GM18517 (cell line): ENCODE results near the gene HIPK4.
"Not testable (repeated sequence)": the region's sequence is repeated elsewhere in the genome, so short reads cannot be mapped to it uniquely, and the experiment has no call there.

ENCODE experiments used
- ATAC-seq: cut with Tn5 transposase; IDR thresholded peaks from one replicate; pipeline ENCODE4 v1.9.1; 2021; ENCODE audit warnings: mild to moderate bottlenecking, moderate library complexity; ENCODE audit not compliant: unreplicated experiment

Gene HIPK4, protein sequence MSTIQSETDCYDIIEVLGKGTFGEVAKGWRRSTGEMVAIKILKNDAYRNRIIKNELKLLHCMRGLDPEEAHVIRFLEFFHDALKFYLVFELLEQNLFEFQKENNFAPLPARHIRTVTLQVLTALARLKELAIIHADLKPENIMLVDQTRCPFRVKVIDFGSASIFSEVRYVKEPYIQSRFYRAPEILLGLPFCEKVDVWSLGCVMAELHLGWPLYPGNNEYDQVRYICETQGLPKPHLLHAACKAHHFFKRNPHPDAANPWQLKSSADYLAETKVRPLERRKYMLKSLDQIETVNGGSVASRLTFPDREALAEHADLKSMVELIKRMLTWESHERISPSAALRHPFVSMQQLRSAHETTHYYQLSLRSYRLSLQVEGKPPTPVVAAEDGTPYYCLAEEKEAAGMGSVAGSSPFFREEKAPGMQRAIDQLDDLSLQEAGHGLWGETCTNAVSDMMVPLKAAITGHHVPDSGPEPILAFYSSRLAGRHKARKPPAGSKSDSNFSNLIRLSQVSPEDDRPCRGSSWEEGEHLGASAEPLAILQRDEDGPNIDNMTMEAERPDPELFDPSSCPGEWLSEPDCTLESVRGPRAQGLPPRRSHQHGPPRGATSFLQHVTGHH

DNA sequence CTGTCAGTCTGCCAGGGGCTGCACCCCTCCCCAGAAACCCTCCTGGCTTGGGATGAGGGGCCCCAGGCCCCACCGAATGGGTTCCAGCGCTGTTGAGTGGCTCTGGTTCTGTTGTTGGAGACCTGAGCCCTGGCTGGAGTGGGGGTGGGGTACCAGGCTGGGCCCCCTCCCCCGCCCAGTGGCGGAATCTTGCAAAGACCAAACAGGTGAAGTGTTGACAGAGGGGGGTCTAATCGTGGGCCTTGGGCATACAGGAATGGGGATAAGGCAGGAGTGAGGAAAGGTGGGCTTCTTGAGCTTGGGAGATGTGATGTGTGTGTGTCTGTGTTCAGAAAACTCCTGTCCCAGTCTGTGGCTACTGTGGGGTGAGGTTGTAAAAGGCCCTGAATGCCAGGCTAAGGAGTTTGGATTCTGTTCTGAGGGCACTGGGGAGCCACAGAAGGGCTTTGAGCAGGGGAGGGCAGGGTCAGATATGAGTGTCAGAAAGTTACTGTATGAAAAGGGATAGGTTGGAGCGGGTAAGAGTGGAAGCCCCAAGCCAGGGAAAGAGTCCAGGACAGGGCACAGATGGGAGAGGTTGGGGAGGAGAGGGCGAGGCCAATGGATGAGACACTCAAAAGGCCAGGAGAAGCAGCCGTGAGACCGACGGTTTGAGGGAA lies at the start of gene HIPK4:
Gene HIPK4, minus strand, starts transcription at position 98 of the 659 bp plus-strand sequence. CDS start 279 bp downstream, outside the sequence.
- no peak for ATAC-seq

DNA sequence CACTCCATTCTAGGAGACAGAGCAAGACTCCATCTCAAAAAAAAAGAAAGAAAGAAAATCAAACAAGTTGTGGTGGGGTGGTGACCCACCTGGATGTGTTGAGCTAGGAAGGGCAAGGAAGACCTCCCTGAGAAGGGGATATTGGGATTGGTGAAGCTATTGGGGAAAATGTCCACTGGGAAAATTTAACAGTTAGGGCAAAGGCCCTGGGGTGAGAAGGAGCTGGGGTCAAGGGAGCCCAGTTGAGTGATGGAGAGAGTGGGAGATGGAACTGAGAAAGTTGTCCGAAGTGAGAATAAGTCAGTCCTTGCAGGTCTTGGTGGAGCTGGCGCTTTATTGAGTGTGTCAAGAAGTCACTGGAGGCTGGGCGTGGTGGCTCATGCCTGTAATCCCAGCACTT lies 48.3 kb upstream of the HIPK4 start:
- ATAC-seq, result no peak

DNA sequence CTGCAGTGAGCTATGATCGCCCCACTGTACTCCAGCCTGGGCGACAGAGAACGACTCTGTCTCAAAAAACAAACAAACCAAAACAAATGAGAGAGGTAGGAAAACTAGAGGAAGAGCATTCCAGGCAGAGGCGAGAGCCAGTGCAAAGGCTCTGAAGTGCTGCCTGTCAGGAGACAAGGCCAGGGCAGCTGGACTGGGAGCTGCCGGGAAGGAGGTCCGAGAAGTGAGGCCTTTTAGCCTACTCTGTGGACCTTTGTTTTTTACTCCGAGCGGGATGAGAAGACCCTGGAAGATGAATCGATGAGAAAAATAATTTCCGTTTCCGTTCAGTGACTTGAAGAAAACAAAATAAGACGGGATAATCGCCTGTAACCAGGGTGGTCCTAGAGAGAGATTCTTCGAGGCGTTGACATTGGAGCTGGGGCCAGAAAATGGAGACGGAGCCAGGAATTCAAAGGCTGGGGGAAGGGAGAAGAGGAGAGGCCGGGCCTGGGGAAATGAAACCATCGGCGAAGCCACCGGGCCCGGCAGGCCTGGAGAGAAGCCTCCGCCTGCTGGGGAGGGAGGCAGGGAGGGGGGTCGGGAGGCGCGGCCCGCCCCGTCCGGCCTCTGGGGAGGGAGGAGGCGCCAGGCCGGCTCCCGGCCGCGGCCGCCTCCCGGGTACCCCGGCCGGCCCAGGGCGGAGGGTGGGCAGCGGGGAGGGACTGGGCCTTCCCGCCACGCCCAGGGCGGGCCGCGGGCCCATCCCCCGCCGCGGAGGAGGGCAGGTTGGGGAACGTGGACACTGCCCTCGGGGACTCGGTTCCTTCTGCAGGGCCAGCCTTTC lies 43.6 kb upstream of the HIPK4 start:
- ATAC-seq, result no peak

DNA sequence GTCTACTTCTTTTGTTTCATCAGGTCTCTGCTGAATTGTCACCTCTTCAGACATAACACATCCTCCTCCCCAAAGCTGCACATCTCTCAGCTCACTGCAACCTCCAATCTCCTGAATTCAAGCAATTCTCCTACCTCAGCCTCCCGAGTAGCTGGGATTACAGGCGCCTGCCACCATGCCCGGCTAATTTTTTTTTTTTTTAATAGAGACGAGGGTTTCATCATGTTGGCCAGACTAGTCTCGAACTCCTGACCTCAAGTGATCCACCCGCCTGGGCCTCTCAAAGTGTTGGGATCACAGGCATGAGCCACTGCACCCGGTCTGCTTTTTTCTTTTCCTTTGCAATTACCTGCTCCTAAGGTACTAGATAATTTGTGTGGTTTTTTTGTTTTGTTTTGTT lies 42.8 kb upstream of the HIPK4 start:
- ATAC-seq, result not testable (repeated sequence)

DNA sequence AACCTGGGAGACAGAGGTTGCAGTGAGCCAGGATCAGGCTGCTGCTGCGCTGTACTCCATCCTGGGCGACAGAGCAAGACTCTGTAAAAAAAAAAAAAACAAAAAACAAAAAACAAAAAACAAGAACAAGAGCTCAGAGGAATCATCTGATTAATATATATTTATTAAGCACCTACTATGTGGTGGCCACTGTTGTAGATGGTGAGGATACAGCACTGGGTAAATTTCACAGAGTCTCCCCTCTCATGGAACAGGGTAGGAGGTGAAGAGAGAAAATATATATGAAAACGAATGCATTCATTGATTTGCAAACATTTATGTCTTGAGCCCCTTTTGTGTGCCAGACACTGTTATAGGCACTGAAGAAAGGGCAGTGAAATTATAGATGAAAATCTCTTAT lies 41.7 kb upstream of the HIPK4 start:
- no peak for ATAC-seq

DNA sequence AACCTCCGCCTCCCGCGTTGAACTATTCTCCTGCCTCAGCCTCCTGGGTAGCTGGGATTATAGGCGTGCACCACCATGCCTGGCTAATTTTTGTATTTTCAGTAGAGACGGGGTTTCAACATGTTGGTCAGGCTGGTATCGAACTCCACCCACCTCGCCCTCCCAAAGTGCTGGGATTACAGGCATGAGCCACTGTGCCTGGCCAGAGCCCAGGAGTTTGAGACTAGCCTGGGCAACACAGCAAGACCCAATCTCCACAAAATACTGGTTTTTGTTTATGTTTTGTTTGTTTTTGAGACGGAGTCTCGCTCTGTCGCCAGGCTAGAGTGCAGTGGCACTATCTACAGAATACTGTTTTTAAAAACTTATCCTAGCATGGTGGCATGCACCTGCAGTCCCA lies 40.3 kb upstream of the HIPK4 start:
- not testable (repeated sequence) for ATAC-seq

DNA sequence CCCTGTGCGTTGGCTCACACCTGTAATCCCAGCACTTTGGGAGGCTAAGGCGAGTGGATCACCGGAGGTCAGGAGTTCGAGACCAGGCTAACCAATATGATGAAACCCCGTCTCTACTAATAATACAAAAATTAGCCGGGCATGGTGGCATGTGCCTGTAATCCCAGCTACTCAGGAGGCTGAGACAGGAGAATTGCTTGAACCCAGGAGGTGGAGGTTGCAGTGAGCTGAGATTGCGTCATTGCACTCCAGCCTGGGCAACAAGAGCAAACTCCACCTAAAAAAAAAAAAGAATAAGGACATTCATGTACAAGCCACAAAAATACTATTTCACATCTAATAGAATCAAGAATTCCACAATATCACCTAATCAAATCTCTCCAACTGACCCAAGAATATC lies 38.2 kb upstream of the HIPK4 start:
- not testable (repeated sequence) for ATAC-seq

DNA sequence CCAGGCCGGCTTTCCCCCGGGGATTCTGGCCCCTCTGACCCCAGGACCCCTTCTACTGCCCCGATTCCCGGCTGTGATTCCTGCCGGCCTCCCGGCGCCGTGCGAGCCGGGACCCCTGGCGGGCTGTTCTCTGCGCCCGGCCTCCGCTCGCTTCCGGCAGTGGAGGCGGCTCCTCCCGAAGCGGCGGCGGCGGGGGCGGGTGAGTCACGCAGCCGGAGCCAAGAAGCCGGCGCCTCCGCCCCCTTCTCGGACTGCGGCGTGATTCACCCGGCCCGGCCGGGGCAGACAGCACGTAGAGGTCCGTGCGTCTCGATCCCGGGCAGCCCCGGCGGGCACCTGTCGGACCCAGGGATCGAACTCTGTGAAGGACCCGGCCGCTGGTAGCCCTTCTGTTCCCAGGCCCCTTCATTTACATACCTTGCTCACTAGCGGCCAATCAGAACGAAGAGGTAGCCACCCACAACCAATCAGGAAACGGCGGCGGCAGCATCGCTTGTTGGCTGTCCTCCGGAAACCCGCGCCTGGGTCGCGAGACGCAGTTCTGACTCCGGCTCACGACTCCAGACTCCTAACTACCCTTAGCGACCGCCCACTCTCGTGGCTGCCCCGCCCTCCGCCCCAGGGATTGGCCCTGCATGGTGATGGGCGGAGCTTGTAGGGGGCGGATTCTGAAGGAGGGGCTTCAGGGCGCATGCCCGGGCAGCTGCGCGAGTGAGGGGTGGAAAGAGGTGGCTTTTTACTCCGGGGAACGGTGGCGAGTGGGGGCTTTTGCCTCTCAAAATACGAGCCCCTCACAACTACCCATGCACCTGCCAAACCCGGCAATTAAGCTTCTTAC lies 35.7 kb upstream of the HIPK4 start, which contains the start of gene SERTAD1:
Gene SERTAD1, minus strand, starts transcription at position 543 of the 838 bp plus-strand sequence. CDS start 2,446 bp downstream, outside the sequence.
- ATAC-seq, result peak; percentile 77

DNA sequence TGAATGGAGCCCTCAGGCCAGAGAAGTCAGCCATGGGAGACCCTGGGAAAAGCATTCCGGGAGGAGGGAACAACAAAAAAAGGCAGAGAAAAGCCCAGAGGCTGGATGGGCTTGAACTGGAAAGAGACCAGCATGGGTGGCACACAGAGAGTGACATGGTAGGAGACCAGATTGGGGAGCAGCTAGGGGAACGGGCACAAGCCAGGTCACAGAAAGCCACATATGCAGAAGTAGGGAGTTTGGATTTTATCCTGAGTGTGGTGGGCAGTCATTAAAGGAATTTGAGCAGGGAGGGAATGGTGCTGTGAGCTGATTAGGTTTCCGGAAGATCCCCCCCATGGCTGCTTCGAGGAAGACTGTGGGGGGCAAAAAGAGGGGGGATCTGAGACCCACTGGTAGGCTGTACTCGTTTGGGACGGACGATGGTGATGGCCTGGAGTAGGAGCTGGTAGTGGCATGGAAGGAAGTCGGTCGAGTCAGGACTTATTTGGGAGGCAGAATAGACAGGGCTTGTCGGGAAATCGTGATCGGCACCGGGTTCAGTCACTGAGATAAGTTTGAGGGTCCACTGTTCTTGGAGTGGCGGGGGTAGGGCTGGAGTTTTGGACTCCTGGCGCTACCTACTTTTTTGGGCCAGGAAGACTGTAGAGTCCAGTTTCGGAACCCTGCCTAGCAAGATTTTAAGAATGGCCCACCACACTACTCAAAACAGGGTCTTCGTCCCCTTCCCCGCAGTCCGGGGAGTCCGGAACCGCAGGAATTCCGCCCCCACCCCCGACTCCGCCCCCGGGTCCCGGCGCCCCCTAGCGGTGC lies 34.9 kb upstream of the HIPK4 start:
- ATAC-seq, result no peak

DNA sequence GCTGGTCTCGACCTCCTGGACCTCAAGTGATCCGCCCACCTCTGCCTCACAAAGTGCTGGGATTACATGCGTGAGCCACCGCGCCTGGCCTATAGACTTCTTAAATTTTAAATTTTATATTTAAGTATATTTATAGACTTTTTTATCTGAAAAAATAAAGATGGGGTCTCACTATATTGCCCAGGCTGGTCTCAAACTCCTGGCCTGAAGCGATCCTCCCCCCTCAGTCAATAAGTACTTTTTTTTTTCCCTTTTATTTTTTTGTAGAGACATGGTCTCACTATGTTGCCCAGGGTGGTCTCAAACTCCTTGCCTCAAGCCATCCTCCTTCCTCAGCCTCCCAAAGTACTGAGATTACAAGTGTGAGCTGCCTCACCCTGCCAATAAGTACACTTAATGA lies 34.0 kb upstream of the HIPK4 start:
- no peak for ATAC-seq

DNA sequence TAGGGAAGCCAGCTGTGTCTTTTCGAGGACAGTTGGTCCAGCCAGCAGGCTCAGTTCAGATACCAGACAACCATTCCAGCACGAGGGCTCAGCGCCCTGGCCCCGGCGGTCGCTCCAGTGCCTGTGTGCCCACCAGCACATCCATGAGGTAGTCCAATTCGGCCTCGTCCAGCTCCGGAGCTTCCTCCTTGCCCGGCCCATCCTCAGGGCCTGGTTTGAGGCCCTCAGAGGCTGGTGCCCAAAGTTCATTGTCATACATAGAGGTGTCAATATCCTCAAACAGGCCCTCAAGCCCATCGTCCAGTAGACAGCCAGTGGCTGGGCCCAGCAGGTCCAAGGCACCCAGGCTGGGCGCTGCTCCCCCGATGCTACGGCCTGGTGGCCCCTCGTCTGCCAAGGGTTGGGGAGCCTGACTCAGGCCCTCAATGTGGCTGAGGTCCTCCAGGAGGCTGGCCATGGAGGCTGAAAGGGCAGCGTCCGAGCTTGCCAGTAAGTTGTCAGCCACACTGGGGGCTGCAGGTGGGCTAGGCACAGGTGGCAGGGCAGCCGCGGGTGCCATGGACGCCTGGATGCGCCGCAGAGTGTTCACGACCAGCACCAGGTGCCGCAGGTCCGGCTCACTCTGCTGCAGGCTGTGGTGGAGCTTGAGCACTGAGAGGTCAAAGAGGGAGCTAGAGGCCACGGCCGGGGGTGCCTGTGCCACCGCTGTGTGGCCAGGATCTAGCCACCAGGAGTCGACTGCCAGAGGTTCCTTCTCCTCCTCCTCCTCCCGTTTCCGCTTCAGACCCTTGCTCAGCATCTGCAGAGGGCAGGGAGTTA lies 33.0 kb upstream of the HIPK4 start:
- no peak for ATAC-seq

DNA sequence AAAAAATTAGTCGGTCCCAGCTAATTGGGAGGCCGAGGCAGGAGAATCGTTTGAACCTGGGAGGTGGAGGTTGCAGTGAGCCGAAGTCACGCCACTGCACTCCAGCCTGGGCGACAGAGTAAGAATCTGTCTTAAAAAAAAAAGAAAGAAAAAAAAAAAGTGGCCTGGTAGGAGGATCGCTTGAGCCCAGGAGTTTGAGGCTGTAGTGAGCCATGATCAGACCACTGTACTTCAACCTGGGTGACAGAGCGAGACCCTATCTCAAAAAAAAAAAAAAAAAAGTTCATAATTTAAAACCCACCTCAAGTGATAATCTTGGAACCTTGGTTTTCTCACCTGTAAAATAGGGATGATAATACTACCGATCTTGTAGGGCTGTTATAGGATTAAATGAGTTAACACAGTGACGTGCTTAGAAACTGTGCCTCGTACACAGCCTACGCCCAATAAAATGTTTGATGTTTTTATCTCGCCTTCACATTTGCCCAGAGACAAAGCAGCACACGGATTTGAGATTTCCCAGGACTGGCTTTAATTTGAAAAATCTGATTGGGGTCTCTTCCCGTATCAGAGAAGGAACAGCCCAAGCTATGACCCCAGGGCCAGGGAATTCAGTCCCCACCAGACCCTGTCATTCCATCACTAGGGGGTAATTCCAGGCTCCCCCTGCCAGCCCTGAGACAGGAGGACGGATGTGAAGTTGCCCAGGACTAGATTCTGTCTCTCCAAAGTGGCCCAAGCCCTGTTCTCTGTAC lies 32.2 kb upstream of the HIPK4 start:
- ATAC-seq, result no peak

DNA sequence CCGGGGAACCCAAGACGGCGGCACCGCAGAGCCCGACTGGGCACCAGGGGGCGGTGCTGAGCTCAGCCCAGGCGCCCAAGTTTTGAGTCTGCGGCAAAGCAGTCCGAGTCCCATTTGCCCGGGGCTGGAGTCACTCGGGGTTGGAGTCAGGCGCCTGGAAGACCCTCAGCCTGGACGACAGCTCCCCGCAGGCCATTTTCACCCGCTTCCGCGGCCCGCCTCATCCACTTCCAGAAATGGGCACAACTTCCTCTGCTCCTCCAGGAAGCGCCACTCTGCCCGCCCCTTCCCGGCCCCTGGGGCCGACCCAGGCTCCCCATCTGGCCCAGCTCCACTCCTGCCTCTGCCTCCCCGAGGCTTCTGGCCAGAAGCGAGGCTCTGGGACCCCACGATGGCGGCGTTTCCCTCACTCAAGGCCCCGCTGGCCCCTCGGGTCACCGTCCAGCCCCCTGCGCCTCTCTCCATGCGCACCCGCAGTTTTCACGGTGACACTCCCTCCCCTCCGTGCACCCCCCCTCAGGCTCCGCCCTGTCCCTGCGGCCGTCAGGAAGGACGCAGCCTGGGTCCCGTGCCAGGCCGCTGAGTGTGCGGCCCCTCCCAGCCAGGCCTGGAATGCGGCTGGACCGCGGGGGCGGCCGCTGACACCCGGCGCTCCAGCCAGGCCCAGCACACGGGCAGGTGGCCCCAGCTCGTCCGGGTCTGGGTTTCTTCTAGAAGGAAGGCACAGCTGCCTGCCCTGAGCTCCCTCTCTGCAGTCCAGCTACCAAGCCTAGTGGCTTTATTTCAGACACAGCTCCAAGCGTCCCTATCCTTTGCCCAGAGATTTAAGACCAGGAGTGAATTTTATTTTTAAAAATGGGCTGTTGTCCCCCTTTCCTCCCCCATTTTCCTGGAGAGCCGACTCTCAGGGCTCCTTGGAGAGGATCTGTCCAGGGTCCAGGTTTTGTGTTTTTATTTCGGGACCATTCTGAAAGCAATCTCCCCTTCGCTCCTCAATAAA lies 31.1 kb upstream of the HIPK4 start:
- ATAC-seq, result no peak

DNA sequence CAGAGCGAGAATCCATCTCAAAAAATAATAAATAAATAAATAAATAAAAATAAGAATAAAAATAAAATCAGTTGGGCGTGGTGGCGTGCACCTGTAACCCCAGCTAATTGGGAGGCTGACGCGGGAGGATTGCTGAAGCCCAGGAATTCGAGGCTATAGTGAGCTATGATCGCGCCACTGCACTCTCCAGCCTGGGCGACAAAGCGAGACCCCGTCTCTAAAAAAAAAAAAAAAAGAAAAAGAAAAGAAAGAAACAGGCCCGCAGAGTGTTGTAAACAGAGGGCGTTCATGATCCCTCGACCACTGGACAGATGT lies 30.4 kb upstream of the HIPK4 start:
- no peak for ATAC-seq

DNA sequence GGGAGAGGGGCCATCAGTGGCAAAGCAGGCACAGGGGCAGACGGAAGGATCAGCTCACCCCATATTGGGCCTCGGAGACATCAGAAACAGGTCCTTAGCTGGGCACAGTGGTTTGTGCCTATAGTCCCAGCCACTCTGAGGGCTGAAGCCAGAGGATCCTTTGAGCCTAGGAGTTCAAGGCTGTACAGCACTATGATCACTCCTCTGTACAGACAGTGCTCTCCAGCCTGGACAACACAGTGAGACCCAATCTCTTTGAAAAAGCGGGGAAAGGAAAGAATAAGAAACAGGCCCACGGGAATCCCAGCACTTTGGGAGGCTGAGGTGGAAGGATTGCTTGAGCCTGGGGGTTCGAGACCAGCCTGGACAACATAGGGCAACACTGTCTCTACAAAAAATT lies 29.8 kb upstream of the HIPK4 start:
- ATAC-seq, result no peak

DNA sequence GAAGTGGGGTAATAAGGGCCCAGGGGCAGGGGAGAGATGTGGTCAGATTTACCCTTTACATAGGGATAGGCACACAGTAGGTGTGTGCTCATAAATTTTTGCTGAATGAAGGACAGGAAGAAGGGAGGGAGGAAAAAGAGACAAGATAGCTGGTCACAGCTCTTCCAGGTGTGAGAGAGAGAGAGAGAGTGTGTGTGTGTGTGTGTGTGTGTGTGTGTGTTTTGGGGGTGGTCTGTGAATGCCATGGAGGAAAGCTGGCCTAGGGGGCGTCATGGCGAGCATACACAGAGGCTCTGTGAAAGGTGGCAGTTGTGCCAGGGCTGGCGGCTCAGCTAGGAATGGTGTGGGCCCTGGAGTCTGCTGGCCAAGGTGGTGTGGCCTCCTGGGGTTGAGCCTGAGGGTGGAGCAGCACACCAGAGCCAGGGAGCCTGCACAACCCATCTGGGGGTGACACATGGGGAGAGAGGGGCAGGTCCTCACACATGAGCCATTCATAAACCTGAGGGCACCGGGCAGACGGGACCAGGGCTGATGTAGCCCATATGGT lies 29.2 kb upstream of the HIPK4 start:
- no peak for ATAC-seq
